Measurements from ENCODE around the gene VAMP8.

The VAMP8 gene

GRCh38 chr2:85575739-85576138 lies 1.6 kb upstream of the VAMP8 start:
- Histone ChIP-seq H3K4me3 (ENCODE audit: low read depth in 1 of 2, low read length in 2 of 2) (no peak overlapping the region), H3K27ac (ENCODE audit: low read length) (no peak overlapping the region), H3K36me3 (ENCODE audit: insufficient read depth, low read length) (no peaks in the 10 kb centered on the region), H2AFZ (ENCODE audit: low read depth, low read length) (no peak overlapping the region), H4K20me1 (ENCODE audit: insufficient read depth, low read length) (no peaks in the 10 kb centered on the region), H3K4me1 (ENCODE audit: insufficient read depth, low read length) (no peaks in the 10 kb centered on the region), H3K4me2 (ENCODE audit: insufficient read depth, low read length) (no peak overlapping the region), H3K9ac (ENCODE audit: low read depth, low read length) (no peak overlapping the region), H3K79me2 (ENCODE audit: insufficient read depth, low read length) (no peaks in the 10 kb centered on the region), H3K9me3 (ENCODE audit: insufficient read depth, low read length, severe bottlenecking) (no peaks in the 10 kb centered on the region), H3K27me3 (ENCODE audit: insufficient read depth, low read length, poor library complexity) (peaks cover 28% of the 10 kb centered on the region)
- no peak for TF ChIP-seq EZH2 (IDR thresholded peaks at IDR 0.05; ENCODE audit: borderline replicate concordance, low read depth, low read length, severe bottlenecking)
- TF ChIP-seq CTCF (IDR thresholded peaks at IDR 0.05; ENCODE audit: borderline replicate concordance, extremely low read depth, low read length, poor library complexity, severe bottlenecking), result no peak
- ATAC-seq (ENCODE audit: insufficient read depth, low read depth) (no peak), DNase-seq (no peak)

- no peak for DNase-seq
- no peak for TF ChIP-seq EZH2 (IDR thresholded peaks at IDR 0.05; ENCODE audit: borderline replicate concordance, low read depth, low read length, severe bottlenecking)
- Histone ChIP-seq H3K9ac (ENCODE audit: low read depth, low read length) (no peak overlapping the region), H3K27me3 (ENCODE audit: insufficient read depth, low read length, poor library complexity) (peaks cover 24% of the 10 kb centered on the region), H3K79me2 (ENCODE audit: insufficient read depth, low read length) (no peaks in the 10 kb centered on the region), H3K36me3 (ENCODE audit: insufficient read depth, low read length) (no peaks in the 10 kb centered on the region), H2AFZ (ENCODE audit: low read depth, low read length) (no peak overlapping the region), H3K4me3 (ENCODE audit: low read depth in 1 of 2, low read length in 2 of 2) (no peak overlapping the region), H3K4me2 (ENCODE audit: insufficient read depth, low read length) (no peak overlapping the region), H3K9me3 (ENCODE audit: insufficient read depth, low read length, severe bottlenecking) (no peaks in the 10 kb centered on the region), H4K20me1 (ENCODE audit: insufficient read depth, low read length) (no peaks in the 10 kb centered on the region), H3K27ac (ENCODE audit: low read length) (no peak overlapping the region), H3K4me1 (ENCODE audit: insufficient read depth, low read length) (no peaks in the 10 kb centered on the region)
- ATAC-seq (ENCODE audit: insufficient read depth, low read depth), result no peak
Measured at GRCh38 chr2:85577063-85577385, 362 bp upstream of the VAMP8 start.

- Histone ChIP-seq H3K9ac (ENCODE audit: low read depth, low read length) (no peak overlapping the region), H2AFZ (ENCODE audit: low read depth, low read length) (no peak overlapping the region)
Measured at GRCh38 chr2:85578243-85579180, 1.1 kb downstream of the VAMP8 start.

More at GRCh38 chr2:85578243-85579180, 1.1 kb downstream of the VAMP8 start:
- Histone ChIP-seq H3K36me3 (ENCODE audit: insufficient read depth, low read length) (no peaks in the 10 kb centered on the region), H3K4me1 (ENCODE audit: insufficient read depth, low read length) (peaks cover 1% of the 10 kb centered on the region), H3K9me3 (ENCODE audit: insufficient read depth, low read length, severe bottlenecking) (no peaks in the 10 kb centered on the region), H4K20me1 (ENCODE audit: insufficient read depth, low read length) (no peaks in the 10 kb centered on the region), H3K27me3 (ENCODE audit: insufficient read depth, low read length, poor library complexity) (peaks cover 24% of the 10 kb centered on the region), H3K4me2 (ENCODE audit: insufficient read depth, low read length) (no peak overlapping the region), H3K79me2 (ENCODE audit: insufficient read depth, low read length) (no peaks in the 10 kb centered on the region), H3K27ac (ENCODE audit: low read length) (no peak overlapping the region), H3K4me3 (ENCODE audit: low read depth in 1 of 2, low read length in 2 of 2) (no peak overlapping the region)
- no peak for TF ChIP-seq EZH2 (IDR thresholded peaks at IDR 0.05; ENCODE audit: borderline replicate concordance, low read depth, low read length, severe bottlenecking)
- no peak for TF ChIP-seq CTCF (IDR thresholded peaks at IDR 0.05; ENCODE audit: borderline replicate concordance, extremely low read depth, low read length, poor library complexity, severe bottlenecking)
- DNase-seq (no peak), ATAC-seq (ENCODE audit: insufficient read depth, low read depth) (no peak)
